HFFc6 (cell line): ENCODE measurements around the gene PGPEP1. TPM values are rescaled to one million over a fixed set of nuclear protein-coding genes. Genes with fewer than 3 reads are reported as not detected.
"Not testable (repeated sequence)": the region's sequence is repeated elsewhere in the genome, so short reads cannot be mapped to it uniquely, and the experiment has no call there.

Source experiments
- DNase-seq: peaks from one replicate; pipeline ENCODE4 v3.0.0-alpha.2; 2018
- H3K27ac Mint-ChIP-seq: 2 replicates; pipeline ENCODE4 v1.8.0; 2020; ENCODE audit warnings: mild to moderate bottlenecking, mixed read lengths
- H3K27me3 Mint-ChIP-seq: 2 replicates; pipeline ENCODE4 v1.8.0; 2021; ENCODE audit warnings: mild to moderate bottlenecking, moderate library complexity, mixed read lengths; ENCODE audit not compliant: insufficient read depth
- H3K36me3 Mint-ChIP-seq: 2 replicates; pipeline ENCODE4 v1.8.0; 2021; ENCODE audit warnings: low read depth, mixed read lengths
- H3K4me1 Mint-ChIP-seq: 2 replicates; pipeline ENCODE4 v1.8.0; 2020; ENCODE audit warnings: low read depth, mixed read lengths
- H3K4me3 Mint-ChIP-seq: 2 replicates; pipeline ENCODE4 v1.8.0; 2020; ENCODE audit warnings: mild to moderate bottlenecking, moderate library complexity, mixed read lengths
- H3K9me3 Mint-ChIP-seq: 2 replicates; pipeline ENCODE4 v1.8.0; 2020; ENCODE audit warnings: mild to moderate bottlenecking, mixed read lengths
- total RNA-seq, 6 experiments: library from RNA; stranded (reverse); fragmentation: NEBNext Ultra II Directional; extraction: Animal tissue kit (Norgen Biotek cat#: 25700); gene quantifications; 2 replicates in 1 of 6; 3 replicates in 5 of 6; pipeline ENCODE4 v1.2.3, GENCODE V29; 2021
- TF ChIP-seq, protein P1 (sequence below): fragments of 200-600 bp; sonication (generic); IDR thresholded peaks from 2 replicates; pipeline ENCODE4 v1.5.0; 2021; ENCODE audit warnings: antibody characterized with exemption, mild to moderate bottlenecking

The PGPEP1 gene
- total RNA-seq, 6 experiments from 2014 or later: 30.5 to 54.1 (median 32.4) TPM

DNA sequence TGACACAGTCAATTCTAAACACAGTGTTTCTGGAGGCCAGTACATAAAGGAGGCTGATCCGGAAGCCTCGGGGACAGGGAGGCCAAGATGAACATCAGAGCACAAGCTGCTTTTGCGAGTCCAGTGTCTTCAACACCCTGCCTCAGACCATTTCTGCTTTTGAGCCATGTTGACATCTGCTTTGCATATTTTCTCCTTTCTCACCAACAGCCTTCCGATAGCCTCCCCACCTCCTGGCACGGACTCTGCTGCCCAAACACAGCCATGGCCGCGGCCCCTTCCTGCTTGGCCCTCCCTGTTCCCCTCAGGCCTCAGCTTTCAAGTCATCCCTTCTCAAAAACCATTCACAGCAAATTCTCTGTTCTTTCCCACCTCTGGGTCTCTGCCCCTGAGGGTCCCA is 53.4 kb downstream of the PGPEP1 start:
- Mint-ChIP-seq H3K4me3 (no peak overlapping the region), H3K27ac (no peak overlapping the region), H3K4me1 (peaks cover 13% of the 10 kb centered on the region; the same call in 1 of the 2 replicates), H3K27me3 (peaks cover 2% of the 10 kb centered on the region; the same call in 1 of the 2 replicates), H3K9me3 (no peaks in the 10 kb centered on the region), H3K36me3 (peaks cover 9% of the 10 kb centered on the region; the same call in 1 of the 2 replicates)
- DNase-seq: no peak
- TF ChIP-seq, protein P1, sequence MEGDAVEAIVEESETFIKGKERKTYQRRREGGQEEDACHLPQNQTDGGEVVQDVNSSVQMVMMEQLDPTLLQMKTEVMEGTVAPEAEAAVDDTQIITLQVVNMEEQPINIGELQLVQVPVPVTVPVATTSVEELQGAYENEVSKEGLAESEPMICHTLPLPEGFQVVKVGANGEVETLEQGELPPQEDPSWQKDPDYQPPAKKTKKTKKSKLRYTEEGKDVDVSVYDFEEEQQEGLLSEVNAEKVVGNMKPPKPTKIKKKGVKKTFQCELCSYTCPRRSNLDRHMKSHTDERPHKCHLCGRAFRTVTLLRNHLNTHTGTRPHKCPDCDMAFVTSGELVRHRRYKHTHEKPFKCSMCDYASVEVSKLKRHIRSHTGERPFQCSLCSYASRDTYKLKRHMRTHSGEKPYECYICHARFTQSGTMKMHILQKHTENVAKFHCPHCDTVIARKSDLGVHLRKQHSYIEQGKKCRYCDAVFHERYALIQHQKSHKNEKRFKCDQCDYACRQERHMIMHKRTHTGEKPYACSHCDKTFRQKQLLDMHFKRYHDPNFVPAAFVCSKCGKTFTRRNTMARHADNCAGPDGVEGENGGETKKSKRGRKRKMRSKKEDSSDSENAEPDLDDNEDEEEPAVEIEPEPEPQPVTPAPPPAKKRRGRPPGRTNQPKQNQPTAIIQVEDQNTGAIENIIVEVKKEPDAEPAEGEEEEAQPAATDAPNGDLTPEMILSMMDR: no peak

DNA sequence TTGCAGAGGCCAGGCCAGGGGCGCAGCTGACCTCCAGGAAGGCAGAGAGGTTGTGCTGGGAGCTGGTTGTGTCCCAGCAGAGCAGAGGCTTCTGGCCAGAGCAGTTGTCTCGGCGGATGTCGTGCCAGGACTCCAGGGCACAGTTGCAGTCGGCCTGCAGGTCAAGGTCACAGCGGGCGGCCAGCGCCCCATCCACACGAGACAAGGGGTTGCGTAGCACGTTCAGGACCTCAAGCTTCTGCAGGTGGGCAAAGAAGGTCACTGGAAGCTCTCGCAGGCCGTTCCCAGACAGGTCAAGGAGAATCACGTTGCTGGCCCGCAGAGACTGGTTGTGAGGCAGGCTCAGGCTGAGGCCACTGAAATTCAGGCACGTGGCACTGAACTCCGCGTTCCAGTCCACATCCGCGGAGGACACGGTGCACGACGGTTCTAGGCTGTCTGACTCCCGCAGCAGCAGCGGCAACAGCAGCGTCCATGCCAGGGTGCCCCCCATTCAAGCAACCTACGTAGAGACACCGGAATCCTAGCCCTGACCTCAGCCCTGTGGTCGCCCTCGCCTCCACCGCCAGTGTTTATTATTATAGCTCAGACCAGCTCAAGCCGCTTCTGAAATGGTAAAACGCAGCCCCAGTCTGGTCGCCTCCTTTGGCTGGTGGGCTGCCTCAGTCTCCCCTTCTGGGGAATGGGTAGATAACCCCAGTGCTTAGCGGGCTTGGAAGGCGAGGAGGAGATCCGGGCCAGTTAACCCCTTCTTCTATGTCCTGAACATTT is 56.3 kb downstream of the PGPEP1 start:
- Mint-ChIP-seq H3K9me3 (no peaks in the 10 kb centered on the region), H3K27ac (no peak overlapping the region), H3K4me3 (no peak overlapping the region), H3K27me3 (peaks cover 2% of the 10 kb centered on the region; the same call in 1 of the 2 replicates), H3K36me3 (no peaks in the 10 kb centered on the region), H3K4me1 (peaks cover 14% of the 10 kb centered on the region; the same call in 1 of the 2 replicates)
- TF ChIP-seq, protein P1: no peak
- DNase-seq: no peak

DNA sequence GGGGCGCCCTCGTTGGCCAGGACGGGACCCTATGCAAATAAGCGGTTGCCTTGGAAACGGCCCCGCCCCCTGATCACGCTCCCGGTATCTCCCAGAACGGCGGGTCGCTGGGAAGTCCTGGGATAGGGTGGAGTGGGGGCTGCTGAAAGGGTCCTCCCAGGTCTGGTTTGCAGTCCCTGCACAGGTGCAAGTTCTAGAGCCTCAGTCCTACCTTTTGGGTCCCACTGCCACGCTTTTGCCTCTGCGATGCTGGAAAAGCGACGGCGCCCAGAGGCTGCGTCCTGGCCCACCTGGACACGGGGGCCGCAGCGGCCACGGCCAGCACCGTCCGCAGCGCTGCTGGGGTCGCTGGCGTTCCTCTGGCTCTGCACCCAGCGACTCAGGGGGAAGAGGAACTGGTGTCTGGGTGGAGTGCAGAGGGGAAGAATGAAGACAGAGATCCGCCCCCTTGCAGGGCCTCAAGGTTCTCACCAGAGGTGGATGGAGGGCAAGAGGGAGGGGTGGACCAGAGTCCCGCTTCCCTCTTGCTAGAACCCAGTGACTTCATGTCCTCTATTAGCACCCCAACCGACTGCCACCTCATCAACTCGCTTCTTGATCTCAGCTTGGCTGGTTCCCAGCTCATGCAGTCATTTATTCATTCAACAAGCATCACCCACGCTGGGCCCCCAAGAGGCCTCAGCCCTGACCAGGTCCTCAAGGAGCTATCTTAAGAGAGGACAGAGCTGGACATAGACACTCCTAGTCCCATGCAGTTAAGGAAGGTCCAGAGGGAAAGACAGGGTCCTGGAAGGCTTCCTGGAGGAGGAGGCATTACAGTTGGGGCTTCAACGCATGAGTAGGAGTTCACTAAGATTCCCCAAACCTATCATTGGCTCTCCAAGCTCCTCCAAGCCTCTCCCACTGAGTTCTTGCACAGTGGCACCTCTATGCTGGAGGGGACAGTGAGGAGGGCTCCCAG is 57.1 kb downstream of the PGPEP1 start, which contains the start of gene LRRC25:
LRRC25 (minus strand) TSS at position 381 of the 961 bp plus-strand sequence. CDS start 659 bp downstream, outside the sequence.
- Mint-ChIP-seq H3K27me3 (peaks cover 2% of the 10 kb centered on the region; the same call in 1 of the 2 replicates), H3K9me3 (no peaks in the 10 kb centered on the region), H3K4me1 (peaks cover 22% of the 10 kb centered on the region; the same call in 1 of the 2 replicates), H3K36me3 (no peaks in the 10 kb centered on the region), H3K27ac (no peak within 1 kb of the TSS), H3K4me3 (no peak within 1 kb of the TSS)
- no peak for DNase-seq
- TF ChIP-seq, protein P1: no peak

DNA sequence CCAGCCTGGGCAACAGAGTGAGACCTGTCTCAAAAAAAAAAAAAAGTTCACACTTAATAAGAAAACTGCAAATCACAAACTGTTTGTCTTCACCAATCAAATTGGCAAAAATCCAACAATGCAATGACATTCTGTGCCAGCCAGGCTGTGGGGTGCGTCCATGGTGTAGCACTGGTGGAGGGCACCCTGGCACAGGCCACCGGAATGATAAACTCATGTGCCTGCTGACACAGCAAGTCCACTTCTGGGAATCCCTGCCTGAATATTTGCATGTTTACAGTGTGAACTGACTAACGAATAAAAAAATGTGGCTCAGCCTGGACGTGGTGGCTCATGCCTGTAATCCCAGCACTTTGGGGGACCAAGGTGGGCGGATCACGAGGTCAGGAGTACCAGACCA is 58.6 kb downstream of the PGPEP1 start:
- DNase-seq: peak; percentile 68
- Mint-ChIP-seq H3K9me3 (no peaks in the 10 kb centered on the region), H3K4me3 (no peak overlapping the region), H3K4me1 (peaks cover 22% of the 10 kb centered on the region; the same call in 1 of the 2 replicates), H3K27ac (no peak overlapping the region), H3K36me3 (no peaks in the 10 kb centered on the region), H3K27me3 (peaks cover under 1% of the 10 kb centered on the region; the same call in 1 of the 2 replicates)
- TF ChIP-seq, protein P1: no peak

DNA sequence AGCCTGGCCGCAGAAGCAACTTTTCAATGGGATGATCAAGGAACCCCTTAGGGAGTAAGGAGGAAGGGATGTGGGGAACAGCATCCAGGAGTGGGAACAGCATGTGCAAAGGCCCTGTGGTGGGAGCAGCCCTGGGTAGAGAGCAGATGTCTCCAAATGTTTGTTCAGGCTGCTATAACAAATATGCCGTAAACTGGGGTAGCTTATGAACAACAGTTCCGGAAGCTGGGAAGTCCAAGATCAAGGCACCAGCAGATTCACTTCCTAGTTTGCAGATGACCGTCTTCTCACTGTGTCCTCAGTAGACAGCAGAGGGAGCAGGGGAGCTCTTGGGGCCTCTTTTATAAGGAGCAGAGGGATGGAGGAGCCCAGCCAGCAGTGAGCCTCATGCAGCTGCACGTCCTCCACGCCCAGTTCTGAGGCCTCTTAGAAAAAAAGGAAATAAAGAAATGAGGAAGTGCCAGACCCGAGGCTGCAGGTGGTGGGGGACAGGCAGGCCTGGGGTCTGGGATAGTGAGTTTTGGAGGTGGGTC is 61.2 kb downstream of the PGPEP1 start:
- Mint-ChIP-seq H3K4me1 (peaks cover 22% of the 10 kb centered on the region; the same call in 1 of the 2 replicates), H3K4me3 (no peak overlapping the region), H3K27ac (0 out of 2 replicates have a peak overlapping the region, but pooled peaks have one; percentile 22), H3K27me3 (no peaks in the 10 kb centered on the region; the same call in 1 of the 2 replicates), H3K9me3 (no peaks in the 10 kb centered on the region), H3K36me3 (no peaks in the 10 kb centered on the region)
- TF ChIP-seq, protein P1: peak; percentile 57
- peak; percentile 58 for DNase-seq

DNA sequence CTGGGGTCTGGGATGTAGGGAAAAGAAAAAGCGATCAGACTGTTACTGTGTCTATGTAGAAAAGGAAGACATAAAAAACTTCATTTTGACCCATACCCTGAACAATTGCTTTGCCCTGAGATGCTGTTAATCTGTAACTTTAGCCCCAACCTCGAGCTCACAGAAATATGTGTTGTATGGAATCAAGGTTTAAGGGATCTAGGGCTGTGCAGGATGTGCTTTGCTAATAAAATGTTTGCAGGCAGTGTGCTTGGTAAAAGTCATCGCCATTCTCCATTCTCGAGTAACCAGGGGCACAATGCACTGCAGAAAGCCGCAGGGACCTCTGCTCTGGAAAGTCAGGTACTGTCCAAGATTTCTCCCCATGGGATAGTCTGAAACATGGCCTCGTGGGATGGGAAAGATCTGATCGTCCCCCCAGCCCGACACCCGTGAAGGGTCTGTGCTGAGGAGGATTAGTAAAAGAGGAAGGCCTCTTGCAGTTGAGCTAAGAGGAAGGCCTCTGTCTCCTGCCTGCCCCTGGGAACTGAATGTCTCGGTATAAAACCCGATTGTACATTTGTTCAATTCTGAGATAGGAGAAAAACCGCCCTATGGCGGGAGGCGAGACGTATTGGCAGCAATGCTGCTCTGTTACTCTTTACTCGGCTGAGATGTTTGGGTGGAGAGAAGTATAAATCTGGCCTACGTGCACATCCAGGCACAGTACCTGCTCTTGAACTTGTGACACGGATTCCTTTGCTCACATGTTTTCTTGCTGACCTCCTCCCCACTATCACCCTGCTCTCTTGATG is 62.3 kb downstream of the PGPEP1 start:
- H3K27ac Mint-ChIP-seq, H3K4me3 Mint-ChIP-seq, H3K36me3 Mint-ChIP-seq, H3K9me3 Mint-ChIP-seq, DNase-seq, H3K27me3 Mint-ChIP-seq: not testable (repeated sequence)
- H3K4me1 Mint-ChIP-seq: peaks cover 20% of the 10 kb centered on the region; the same call in 1 of the 2 replicates

DNA sequence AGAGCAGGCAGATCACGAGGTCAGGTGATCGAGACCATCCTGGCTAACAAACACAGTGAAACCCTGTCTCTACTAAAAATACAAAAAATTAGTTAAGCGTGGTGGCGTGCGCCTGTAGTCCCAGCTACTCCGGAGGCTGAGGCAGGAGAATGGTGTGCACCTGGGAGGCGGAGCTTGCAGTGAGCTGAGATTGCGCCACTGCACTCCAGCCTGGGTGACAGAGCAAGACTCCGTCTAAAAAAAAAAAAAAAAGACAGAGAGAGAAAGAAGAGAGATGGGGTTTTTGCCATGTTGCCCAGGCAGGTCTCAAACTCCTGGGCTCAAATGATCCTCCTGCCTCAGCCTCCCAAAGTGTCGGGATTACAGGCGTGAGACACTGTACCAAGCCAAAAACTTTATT is 65.4 kb downstream of the PGPEP1 start:
- H3K36me3 Mint-ChIP-seq, DNase-seq, H3K27ac Mint-ChIP-seq, H3K27me3 Mint-ChIP-seq, H3K4me3 Mint-ChIP-seq, H3K9me3 Mint-ChIP-seq: not testable (repeated sequence)
- peaks cover 18% of the 10 kb centered on the region for H3K4me1 Mint-ChIP-seq
